Globus pallidus (tissue), 1 donor: ENCODE results near the gene ECSIT.
A peak's percentile ranks its signal among the peaks of the same experiment; 100 is the strongest.
"Not testable (repeated sequence)": the region's sequence is repeated elsewhere in the genome, so short reads cannot be mapped to it uniquely, and the experiment has no call there.

Experiments
- DNase-seq: peaks from one replicate; pipeline ENCODE4 v3.0.0-alpha.2; 2015; ENCODE audit warnings: low spot score

ECSIT gene, protein sequence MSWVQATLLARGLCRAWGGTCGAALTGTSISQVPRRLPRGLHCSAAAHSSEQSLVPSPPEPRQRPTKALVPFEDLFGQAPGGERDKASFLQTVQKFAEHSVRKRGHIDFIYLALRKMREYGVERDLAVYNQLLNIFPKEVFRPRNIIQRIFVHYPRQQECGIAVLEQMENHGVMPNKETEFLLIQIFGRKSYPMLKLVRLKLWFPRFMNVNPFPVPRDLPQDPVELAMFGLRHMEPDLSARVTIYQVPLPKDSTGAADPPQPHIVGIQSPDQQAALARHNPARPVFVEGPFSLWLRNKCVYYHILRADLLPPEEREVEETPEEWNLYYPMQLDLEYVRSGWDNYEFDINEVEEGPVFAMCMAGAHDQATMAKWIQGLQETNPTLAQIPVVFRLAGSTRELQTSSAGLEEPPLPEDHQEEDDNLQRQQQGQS

DNA sequence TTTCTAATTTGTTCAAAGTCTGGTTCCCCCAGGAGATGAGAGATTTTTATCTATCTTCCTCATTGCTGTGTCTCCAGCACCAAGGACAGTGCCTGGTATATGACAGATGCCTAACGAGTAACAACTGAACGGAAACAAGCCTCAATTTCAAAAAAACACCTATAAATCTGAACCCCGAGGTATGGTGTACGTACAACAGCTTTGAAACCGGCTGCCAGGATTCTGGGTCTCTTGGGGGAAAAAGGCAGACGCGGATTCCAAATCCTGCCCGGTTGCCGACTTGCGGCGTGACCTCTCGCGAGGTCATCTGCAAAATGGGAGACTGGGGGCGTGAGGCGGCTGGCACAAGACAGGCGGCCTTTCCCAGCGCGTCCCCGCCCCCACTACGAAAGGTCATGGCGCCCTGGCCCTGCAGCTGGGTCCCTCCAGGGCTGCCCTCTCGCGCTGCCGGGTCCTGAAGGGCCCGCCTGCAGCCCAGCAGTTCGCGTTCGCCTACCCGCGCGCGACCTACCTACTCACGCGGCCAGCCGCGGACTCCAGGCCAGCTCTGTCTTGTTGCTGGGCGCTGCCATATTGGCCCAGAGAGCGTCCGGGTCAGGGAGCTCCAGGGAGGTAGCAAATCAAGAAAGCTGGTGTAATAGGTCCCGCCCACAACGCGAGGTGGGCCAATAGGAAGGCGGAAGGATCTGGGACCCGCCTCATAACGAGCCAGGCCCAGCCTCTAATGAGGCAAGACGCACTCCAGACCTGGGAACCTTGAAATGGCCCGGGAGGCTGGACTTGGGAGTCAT lies at the start of gene ECSIT:
TSS of gene ECSIT (minus strand) at position 584 of the 791 bp plus-strand sequence. CDS start 9,964 bp downstream, outside the sequence.
- peak; percentile 97 for DNase-seq

DNA sequence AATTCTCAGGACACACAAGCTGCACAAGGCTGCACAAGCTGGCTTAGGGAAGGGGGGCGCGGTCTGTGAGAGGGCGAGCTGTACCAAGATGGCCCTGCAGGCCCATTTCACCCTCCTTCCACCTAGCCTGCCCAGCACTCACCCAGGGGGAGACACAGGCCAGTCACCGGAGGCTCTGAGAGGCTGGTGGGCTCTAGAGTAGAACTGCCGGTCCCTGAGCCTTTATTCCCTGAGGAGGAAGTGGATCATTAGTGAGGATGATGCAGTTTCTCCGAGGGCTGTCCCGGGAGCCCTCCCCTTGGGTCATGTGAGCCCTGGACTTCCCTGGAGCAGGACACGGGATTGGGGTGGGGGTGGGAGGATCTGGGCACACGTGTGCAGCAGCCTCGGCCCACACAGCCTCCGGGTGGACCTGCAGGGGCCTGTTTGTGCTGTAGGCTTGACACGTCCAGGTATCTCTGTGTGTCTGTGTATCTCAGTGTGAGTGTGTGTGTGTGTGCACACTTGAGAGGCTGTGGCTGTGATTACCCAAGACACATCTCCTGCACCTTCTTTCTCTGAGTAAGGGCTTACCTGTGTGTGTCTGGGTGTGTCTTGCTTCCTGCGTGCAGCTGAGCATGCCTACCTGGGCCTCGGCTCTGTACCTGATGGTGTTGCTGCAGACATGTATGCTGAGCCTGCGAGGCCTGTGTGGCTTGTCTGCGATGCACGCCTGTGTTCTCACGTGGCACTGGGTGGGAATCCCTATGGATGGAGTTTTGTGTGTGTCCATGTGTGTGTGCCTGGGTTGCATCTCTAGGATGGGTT lies 48.7 kb upstream of the ECSIT start, which contains the start of gene ACP5:
TSS of gene ACP5 (minus strand) at position 195 of the 807 bp plus-strand sequence. CDS start 328 bp downstream, outside the sequence.
- no peak for DNase-seq

DNA sequence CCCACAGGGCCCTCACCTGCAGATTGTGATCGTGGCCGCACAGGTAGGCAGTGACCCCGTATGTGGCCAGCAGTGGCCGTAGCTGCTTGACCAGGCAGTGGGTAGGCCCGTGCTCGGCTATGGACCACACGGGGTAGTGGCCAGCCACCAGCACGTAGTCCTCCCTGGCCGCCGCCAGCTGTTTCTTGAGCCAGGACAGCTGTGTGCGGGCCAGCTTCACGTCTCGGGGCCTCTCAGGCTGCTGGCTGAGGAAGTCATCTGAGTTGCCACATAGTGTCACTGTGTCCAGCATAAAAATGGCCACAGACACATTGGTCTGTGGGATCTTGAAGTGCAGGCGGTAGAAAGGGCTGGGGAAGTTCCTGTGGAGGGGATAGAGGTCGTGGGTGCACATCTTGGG lies 47.3 kb upstream of the ECSIT start:
- DNase-seq: no peak

DNA sequence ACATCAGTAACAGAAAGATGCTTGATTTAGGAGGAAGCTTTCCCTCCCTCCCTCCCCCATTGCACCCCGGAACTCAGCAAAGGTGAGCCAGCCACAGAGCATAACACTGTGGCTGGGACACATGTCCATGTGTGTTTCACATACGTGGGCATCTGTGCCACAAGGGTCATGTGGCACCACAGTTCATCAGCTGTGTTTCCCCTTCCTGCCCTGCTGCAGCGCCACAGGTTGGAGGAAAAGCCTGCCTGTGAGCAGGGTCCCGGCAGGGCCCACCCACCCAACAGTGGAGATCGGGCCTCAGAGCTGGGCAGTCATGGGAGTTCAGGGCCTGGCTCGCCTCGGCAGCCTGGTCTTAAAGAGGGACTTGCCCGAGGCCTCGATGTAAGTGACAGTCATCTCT lies 45.8 kb upstream of the ECSIT start:
- DNase-seq: no peak

DNA sequence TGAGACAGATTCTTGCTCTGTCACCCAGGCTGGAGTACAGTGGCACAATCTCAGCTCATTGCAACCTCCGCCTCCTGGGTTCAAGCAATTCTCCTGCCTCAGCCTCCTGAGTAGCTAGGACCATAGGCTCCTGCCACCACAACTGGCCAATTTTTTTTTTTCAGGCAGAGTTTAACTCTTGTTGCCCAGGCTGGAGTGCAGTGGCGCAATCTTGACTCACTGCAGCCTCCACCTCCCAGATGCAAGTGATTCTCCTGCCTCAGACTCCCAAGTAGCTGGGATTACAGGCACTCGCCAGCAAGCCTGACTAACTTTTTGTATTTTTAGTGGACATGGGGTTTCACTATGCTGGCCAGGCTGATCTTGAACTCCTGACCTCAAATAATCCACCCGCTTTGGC lies 44.8 kb upstream of the ECSIT start:
- DNase-seq: not testable (repeated sequence)

DNA sequence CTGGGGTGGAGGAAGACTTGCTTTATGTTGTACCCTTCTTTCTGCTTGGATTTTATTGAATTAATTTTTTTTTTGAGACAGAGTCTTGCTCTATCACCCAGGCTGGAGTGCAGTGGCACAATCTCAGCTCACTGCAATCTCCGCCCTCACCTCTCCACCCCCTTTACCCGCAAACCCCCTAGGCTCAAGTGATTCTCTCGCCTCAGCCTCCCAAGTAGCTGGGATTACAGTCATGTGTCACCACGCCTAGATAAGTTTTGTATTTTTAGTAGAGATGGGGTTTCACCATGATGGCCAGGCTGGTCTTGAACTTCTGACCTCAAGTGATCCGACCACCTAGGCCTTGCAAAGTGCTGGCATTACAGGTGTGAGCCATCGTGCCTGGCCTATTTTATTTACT lies 44.4 kb upstream of the ECSIT start:
- not testable (repeated sequence) for DNase-seq

DNA sequence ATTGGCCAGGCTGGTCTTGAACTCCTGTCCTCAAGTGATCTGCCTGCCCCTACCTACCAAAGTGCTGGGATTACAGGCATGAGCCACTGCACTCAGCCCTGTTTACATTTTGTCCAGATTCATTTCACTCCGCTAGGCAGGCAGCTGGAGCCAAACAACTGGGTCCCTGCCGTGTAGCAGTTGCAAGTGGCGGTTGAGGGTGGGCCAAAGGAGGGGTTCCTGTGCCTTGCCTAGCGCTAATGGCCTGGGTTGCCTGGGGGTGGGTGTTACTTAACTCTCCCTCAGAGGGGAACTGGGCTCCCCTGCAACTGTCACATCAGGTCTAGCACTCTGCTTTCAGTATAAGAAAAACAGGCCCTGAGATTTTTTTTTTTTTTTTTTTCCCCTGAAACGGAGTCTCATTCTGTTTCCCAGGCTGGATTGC lies 41.1 kb upstream of the ECSIT start:
- no peak for DNase-seq

DNA sequence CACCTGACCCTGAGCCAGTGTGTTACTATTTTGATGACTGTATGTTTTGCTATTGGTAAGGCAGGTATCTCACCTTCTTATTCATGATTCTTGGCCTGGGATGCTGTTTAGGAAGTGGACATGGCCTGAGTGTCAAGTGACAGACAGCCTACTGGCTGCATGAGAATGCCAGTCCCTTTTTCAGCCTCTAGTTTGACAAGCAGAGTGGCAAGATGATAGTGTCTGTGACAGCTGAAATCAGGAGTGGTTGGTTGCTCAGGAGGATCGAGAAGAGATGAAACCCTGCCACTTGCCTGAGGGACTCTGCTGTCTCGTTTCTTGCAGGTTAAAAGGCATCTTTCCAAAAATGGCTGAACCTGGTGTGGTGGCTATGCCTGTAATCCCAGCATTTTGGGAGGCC lies 37.2 kb upstream of the ECSIT start:
- no peak for DNase-seq

DNA sequence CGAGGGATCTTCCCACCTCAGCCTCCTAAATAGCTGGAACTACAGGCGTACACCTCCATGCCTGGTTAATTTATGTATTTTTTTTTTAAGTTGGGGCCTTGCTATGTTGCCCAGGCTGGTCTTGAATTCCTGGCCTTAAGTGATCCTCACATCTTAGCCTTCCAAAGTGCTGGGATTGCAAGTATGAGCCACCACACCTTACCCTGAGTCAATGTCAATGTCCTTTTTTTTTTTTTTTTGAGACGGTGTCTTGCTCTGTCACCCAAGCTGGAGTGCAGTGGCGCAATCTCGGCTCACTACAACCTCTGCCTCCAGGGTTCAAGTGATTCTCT lies 36.7 kb upstream of the ECSIT start:
- DNase-seq: not testable (repeated sequence)

DNA sequence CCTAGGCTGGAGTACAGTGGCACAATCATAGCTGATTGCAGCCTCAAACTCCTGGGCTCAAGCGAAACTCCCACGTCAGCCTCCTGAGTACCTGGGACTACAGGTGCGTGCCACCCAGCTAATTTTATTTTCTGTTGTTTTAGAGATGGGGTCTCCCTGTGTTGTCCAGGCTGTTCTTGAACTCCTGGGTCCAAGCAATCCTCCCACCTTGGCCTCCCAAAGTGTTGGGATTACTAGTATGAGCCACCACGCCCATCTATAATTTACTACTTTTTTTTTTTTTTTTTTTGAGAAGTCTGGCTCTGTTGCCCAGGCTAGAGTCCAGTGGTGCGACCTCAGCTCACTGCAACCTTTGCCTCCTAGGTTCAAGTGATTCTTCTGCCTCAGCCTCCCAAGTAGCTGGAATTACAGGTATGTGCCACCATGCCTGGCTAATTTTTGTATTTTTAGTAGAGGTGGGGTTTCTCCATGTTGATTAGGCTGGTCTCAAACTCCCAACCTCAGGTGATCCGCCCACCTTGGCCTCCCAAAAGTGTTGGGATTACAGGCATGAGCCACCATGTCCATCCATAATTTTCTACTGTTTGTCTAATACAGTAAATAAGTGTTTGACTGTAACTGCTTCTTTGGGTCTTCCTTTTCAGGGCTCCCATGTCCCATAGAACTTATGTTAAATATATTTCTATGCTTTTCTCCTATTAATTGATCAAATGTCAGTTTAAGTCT lies 35.3 kb upstream of the ECSIT start:
- DNase-seq: not testable (repeated sequence)

DNA sequence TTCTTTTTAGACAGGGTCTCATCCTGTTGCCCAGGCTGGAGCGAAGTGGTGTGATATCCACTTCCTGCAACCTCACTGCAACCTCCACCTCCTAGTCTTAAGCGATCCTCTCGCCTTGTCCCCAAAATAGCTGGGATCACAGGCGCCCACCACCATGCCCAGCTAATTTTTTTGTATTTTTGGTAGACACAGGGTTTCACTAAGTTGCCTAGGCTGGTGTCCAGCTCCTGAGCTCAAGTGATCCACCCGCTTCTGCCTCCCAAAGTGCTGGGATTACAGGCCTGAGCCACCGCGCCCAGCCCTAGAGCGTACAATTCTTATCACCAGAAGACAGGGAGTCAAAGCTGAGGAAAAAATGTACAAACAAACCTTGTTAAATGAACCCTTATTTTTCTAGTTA lies 34.6 kb upstream of the ECSIT start:
- no peak for DNase-seq

DNA sequence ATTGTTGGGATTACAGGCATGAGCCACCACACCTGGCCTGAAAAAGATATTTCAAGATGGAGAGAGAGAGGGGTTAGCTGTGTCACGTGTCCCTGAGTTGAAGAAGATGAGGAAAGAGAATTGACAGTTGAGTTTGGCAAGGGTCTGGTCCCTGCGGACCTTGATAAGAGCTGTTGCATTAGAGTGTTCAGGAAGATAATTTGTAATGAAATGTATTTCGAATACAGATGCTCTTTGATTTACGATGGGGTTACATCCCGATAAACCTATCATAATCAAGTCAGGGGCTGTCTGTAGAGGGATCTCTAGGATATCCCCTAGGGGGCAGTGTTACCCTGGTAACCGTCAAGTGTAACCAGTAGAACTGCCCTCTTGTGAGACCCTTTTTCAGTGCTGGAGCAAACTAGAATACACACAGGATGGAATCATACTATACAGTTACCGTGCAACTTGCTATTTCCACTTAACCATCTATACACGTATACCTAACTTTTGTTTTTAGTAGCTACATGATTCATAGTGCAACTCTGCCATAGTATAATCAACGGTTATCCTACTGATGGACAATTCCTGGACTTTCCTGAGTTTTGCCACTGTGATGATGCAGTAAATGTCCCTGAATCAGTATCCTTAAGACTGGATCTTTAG lies 31.6 kb upstream of the ECSIT start:
- peak; percentile 73 for DNase-seq

DNA sequence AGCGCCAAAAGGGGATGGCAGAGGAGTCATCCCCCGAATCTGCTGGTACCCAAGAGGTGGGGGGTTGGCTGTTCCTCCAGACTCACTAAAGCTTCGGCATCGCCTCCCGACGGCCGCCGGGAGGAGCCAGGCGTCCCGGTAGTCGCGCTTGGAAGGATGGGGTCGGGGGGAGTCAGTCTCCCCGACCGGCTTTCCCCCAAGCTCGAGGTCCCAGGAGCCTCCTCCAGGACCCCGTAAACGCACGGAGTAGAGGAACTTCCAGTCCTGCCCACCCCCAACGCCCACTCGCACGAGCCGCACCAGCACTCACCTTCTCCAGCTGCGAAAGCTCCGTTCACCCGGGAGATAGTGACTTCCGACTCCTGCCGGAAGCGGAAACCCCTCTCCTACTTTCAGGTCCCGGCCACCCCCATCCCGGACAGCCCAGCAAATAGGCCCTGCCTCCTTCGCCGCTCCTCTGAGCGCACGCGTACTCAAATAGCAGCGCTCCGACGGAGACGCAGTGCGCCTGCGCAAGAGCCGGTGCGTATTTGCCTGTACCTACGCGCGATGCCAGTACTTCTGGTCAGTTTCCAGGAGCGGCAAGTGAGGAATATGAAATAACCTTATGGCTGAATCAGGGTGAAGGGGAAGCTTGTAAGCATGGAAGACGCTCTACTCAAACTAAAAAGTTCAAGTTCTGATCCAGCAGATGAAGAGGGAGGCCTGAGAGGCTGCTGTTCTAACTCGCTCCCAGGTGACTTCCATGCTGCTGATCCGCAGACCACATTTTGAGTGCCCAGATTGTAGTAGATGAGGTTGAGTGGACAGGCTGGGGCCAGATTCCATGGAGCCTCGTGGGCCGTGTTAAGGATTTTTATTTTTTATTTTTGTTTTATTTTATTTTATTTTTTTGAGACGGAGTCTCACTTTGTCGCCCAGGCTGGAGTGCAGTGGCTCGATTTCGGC lies 30.2 kb upstream of the ECSIT start, which contains the start of gene ELOF1:
TSS of gene ELOF1 (minus strand) at position 350 of the 948 bp plus-strand sequence. CDS start 4,883 bp downstream, outside the sequence.
- DNase-seq: peak; percentile 99

DNA sequence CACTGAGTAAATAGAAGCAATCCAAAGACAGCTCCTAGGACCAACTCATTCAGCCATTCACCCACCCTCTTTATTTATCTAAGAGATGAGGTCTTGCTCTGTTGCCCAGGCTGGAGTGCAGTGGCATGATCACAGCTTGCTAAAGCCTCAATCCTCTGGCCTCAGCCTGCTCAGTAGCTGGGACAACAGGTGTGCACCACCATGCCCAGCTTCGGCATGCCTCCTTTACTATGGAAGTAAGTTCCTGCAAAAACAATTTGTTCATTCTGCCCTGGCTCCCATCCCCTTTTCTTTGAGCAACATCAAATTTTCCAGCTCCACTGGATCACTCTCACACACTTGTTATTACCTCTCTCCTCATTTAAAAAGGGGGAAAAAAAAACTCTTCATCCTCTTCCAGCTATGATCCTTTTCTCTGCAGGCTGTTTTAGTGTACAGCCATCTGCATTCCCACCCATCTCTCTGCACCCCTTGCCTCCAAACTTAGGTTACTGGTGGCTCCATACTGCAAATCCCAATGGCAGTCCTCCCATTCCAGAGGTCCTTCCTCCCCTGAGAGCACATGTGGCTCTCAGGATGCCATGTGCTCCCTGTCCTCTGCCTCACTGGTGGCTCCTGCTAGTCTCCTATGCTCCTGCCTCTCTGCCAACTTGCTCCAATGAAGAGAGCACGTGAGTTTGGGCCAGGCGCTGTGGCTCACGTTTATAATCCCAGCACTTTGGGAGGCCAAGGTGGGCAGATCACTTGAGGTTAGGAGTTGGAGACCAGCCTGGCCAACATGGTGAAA lies 27.9 kb upstream of the ECSIT start:
- no peak for DNase-seq

DNA sequence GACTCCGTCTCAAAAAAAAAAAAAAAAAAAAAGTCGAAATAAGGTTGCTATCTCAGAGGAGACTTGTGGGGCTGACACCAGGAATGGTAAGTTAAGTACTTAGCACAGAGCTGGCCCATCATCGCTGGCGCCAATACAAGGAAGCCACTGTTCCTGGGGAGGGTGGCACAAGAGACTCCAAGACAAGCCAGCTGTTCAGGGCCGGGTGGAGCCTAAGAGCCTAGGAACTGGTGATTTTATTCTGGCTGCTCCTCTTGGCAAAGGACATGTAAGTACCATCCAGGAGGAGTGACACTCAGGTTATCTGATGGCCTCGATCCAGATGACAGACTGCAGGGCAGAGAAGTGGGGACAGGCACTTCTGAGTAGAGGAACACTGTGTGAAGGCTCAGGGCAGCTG lies 26.3 kb upstream of the ECSIT start:
- peak; percentile 47 for DNase-seq

DNA sequence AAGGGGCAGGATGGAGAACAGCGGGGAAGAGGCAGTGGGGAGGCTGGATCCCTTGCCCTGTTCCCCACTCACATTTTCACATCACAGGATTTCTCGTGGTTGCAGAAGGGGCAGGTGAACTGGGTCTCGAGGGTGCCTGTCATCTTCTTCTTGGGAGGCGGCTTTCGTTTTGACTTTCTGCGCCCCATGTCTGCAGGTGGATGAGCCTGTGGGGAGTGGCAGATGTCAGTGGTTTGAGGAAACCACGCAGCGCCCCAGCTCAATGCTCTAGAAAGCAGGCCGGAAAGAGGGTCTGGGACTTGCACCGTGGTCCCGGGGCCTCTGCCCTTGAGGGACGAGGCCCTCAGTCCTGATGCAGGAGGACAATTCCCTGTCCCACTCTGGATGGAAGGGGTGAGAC lies 25.2 kb upstream of the ECSIT start:
- DNase-seq: no peak

DNA sequence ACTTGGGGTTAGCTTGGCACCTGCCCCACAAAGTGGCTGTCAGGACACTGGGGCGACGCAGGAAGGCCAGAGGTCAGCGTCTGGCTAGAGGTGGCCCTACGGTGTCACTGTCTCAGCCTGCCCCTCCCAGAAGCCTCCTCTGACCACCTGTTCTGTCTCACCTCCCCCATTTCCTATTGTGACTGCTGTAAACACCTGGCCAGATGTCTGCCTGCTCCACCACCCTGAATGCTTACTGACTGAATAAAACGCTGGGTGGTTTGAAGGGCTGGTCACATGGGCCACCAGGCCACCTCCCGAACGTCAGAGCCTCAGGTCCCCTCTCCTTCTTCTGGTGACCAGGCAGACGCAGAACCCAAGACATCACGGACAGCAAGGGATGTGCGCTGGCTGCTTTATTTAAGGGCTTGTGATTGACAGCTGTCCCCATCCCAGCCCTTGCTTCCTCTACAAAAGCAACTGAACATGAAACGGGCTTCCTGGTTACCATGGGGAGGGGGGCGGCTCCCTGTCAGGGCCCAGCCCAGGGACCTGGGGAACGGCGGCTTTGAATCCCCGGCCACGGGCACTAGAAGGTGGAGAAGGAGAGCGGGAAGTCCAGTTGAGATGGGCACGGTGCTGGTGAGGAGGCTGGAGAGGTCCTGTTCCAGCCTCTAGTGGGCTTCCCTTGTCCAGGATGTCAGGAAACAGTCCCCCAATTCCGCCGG lies 23.9 kb upstream of the ECSIT start:
- no peak for DNase-seq

DNA sequence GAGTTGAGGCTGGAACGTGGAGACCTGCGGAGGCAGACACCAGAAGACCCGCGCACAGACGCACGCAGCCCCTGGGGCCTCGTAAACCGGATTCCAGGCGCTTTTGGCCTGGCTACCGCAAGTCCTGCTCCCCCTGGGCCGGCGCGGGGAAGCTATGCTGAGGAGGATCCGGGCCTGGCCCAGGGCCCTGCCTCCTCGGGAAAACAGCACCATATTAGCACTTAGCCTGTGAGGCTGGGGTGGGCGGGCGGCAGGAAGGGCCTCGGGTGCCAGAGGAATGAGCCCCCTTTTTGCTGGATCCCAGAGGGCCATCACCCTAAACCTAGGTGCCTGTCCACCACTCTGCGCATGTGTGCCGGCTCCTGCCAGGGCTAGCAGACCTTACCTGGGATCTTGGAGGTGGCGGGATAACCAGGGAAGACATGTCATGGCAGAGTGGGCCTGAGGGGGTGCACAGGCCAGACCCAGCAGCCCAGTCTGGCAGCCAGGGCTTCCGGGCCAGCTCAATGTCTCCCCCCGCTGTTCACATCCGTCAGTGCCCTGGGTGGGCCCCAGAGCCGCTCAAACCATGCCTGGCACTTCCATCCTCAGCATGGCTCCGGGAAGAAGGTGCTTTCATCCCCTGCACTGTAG lies 22.8 kb upstream of the ECSIT start:
- DNase-seq: no peak
